Endometrial microvascular endothelial cells (primary cell): ENCODE measurements around the gene MALAT1. TPM values are rescaled to one million over a fixed set of nuclear protein-coding genes. Genes with fewer than 3 reads are reported as not detected.

ENCODE experiments used
- in situ Hi-C: cut with HindIII; loops from 2 replicates; pipeline ENCODE4 v1.10.0; 2017; ENCODE audit warnings: low sequenced_read_pairs, low pct_unique_long_range_greater_than_20kb; ENCODE audit errors: inconsistent ontology term
- total RNA-seq: library from RNA; depleted of rRNA; stranded (reverse); fragments of >200 nt; gene quantifications from one replicate; pipeline ENCODE4 v1.2.3, GENCODE V29; 2015; ENCODE audit errors: inconsistent ontology term

Gene MALAT1
- total RNA-seq, 1 donor from 2014 or later = 1,401 TPM

DNA sequence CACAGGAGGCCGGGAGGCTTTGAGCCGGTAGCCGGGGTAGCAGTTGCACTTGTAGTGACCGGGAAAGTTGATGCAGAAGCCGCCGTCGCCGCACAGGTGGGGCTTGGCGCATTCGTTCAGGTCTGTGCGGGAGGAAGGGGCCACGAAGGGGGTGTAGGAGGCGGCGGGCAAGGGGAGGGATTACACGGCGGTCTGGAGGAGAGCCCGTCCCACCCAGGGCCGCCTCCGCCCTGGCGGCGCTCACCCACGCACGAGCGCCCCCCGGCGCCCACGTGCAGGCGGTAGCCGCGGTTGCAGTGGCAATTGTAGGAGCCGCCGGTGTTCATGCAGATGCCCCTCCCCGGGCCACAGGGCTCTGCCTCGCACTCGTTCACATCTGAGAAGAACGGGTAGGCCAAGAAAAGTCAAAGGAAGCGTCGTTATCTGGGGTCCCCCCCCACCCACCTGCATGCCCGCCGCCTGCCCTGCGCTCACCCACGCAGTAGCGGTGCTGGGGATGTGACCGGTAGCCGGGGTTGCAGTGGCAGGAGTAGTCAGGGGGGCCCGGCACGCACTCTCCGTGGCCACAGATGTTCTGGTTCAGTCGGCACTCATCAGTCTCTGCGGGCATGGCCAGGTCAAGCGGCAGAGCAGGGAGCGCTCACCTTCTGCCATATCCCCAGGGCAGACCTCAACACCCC lies 48.7 kb downstream of the MALAT1 start:
- in situ Hi-C loops = no loop called here

DNA sequence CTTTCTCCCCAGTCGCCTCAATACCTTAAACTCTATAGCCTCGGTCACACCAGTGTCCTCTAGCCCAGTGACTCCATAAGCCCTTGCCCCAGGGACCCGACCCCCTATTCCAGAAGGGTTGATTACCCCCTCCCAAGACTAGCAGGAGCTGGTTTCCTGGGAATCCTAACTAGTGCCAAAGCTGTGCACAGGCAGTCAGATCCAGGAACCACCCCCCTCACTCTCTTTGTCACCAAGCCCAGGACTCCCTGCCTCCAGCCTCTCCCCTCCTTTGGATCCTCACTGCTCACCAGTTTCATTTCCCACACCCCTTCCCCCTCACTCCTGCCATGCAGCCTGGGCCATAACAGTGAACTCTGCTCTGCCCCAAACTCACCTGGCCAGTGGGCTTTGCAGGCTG lies 49.5 kb downstream of the MALAT1 start:
- in situ Hi-C loops = no loop called here

DNA sequence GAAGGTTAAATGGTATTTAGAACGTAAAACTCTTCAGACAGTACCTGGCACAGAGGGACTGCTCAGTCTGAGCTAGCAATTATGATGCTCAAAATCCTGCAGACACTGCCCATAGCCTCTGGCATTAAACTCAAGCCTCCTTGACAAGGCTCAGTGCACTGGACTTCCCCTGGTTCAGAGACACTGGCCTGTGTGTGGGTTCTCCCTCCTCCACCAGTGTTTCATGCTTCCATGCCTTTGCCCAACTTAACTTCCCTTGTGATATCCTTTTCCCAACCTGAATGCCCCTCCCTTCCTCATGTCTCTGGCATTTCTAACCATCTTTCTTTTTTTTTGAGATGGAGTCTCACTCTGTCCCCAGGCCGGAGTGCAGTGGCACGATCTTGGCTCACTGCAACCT lies 50.3 kb downstream of the MALAT1 start:
- in situ Hi-C loops = no loop called here

GRCh38 chr11:65551572-65552387 lies 52.9 kb downstream of the MALAT1 start:
- in situ Hi-C loops = no loop called here

DNA sequence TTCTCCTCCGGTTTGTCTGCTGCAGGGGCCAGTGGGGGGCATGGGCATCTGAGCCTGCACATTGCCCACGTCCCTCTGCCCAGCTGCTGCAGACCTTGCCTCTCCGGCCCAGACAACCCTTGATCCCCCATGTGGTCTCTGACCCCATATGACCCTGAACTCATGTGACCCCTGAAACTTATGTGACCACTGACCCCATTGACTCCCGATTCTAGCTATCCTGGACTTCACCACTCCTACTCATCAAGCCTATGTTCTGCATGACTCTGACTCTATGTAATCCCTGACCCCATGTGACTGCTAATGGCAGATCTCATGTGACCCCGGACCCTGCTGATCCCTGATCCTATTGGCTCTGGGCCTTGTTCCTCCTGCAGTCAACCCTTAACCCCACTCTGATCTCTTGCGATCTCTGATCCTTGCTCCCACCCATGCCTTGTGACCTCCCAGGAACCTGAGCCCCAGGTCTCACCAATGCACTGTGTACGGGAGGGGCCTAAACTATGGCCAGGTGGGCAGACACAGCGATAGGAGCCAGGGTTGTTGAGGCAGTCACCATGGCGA lies 53.6 kb downstream of the MALAT1 start:
- in situ Hi-C loops = no loop called here

DNA sequence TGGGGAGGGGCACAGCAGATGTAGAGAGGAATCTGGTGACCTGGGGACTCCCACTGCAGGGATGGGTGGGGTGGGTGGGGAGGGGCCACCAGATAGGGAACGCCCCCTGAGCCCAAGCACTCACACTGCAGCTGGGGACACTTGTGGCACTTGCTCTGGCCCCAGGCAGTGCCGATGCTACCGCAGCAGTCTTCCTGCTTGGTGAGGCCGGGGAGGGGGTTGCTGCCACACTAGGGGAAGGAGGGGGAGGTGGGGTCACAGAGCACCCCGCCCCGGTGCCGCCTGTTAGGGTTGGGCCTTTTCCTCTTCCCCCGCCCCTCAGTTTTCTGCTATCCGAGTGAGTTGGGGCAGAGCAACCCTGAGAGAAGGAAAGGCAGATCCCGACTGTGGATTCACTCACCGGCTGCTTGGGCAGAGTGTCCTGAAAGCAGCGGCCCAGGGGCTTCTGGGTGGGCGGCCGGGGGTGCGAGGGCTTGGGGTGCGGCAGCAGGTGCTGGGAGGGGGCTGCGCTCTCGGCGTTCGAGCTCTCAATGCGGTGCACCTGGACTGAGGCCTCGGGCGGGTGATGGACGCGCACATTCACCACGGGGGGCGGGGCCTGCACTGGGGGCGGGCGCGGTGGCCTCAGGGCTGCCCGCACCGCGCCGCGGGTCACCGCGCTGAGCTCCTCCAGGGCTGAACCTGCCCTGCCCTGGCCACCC lies 54.6 kb downstream of the MALAT1 start:
- in situ Hi-C loops = no loop called here

- in situ Hi-C loops = no loop called here
Measured at GRCh38 chr11:65554057-65554818, 55.4 kb downstream of the MALAT1 start.

DNA sequence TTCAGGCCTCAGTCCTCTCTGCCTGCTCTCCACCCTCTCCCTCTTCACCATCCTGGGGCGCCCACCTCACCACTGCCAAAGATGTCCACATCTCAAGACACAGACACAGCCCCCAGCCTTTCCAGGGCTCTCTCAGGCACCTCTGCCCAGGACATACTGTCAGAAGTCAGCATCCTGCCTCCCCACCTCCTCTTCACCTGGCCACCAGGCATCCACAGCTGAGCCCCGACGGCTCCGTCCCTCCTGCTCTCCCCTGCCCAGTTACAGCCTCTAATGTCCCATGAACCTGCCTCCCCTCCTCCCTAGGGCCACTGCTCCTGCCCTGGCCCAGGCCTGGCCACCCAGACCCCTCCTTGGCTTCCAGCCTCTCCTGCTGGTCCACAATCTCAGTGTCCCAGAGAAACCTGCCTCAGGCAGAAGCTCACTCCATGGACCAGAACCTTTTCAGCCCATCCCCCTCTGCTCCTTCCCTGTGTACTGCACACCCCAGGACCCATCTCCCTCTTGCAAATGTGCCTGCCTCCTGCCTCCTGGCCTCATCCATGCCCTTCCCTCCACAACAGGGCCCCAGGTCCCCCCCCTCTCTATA lies 56.1 kb downstream of the MALAT1 start:
- in situ Hi-C loops = no loop called here

DNA sequence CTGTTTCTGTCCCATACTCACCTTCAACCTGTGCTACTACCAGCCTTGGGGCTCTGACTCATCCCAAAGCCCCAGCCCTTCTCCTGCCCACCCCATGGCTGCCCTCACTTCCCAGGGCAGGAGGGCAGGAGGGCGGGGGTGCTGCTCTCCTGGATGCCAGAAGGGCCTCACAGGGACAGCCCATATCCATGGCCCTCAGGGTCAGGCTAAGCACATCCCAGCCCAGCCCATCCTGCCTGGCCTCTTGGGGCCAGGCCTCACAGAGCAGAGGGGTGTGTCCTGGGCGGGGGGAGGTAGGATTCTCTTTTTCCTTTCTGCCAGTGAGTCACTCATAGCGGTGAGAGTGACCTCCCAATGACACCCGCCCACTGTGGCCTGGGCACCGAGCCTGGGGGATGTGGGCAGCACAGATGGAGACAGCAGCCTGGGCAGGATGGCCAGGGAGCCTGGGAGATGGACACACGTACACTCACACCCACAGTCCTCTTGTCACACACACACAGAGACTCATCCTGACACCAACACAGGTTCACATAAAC lies 56.9 kb downstream of the MALAT1 start:
- in situ Hi-C loops = no loop called here

Other genes starting within 250 kb of the MALAT1 start
- 43.5 TPM for gene POLA2, start 237.1 kb upstream of the MALAT1 start, total RNA-seq
- 41.4 TPM for gene CDC42EP2, start 184.2 kb upstream of the MALAT1 start, total RNA-seq
- 44.1 TPM for gene DPF2, start 165.2 kb upstream of the MALAT1 start, total RNA-seq
- not detected for gene TIGD3, start 144.3 kb upstream of the MALAT1 start, total RNA-seq
- gene SLC25A45, start 116.4 kb upstream of the MALAT1 start, total RNA-seq = 2.8 TPM
- 103 TPM for gene FRMD8, start 112.4 kb upstream of the MALAT1 start, total RNA-seq
- 14.8 TPM for gene NEAT1, start 76.2 kb upstream of the MALAT1 start, total RNA-seq
- 110 TPM for gene SCYL1, start 26.0 kb downstream of the MALAT1 start, total RNA-seq
- 42.3 TPM for gene LTBP3, start 59.3 kb downstream of the MALAT1 start, total RNA-seq
- 85.7 TPM for gene ZNRD2, start 71.4 kb downstream of the MALAT1 start, total RNA-seq
- 34.1 TPM for gene FAM89B, start 73.5 kb downstream of the MALAT1 start, total RNA-seq
- 50.5 TPM for gene EHBP1L1, start 77.0 kb downstream of the MALAT1 start, total RNA-seq
- gene KCNK7, start 96.8 kb downstream of the MALAT1 start, total RNA-seq = 2.3 TPM
- gene MAP3K11, start 115.2 kb downstream of the MALAT1 start, total RNA-seq = 101 TPM
- gene PCNX3, start 116.7 kb downstream of the MALAT1 start, total RNA-seq = 44.9 TPM
- gene SIPA1, start 139.1 kb downstream of the MALAT1 start, total RNA-seq = 53.4 TPM
- 69.7 TPM for gene RELA, start 163.9 kb downstream of the MALAT1 start, total RNA-seq
- gene KAT5, start 213.2 kb downstream of the MALAT1 start, total RNA-seq = 34.0 TPM
- 110 TPM for gene RNASEH2C, start 221.8 kb downstream of the MALAT1 start, total RNA-seq